Measurements from ENCODE around the gene ST6GALNAC1.

- TF ChIP-seq CTCF (IDR thresholded peaks at IDR 0.05): no peak
- no peak for TF ChIP-seq POLR2A (IDR thresholded peaks at IDR 0.05)
Observed at GRCh38 chr17:76598004-76598439, 45.5 kb downstream of the ST6GALNAC1 start.

Measured in ovary (tissue), 3 donors.